Naive B cell (primary cell): ENCODE measurements around the gene AMMECR1. TPM values are rescaled to one million over a fixed set of nuclear protein-coding genes. Genes with fewer than 3 reads are reported as not detected.

Source experiments
- ATAC-seq, 2 donors: fragments of 150-1000 bp; cut with Tn5 transposase; 2 replicates each; pipeline ENCODE4 v1.10.0; 2021; ENCODE audit warnings: low read depth in 2 of 2, mild to moderate bottlenecking in 2 of 2, moderate library complexity in 2 of 2
- DNase-seq: peaks from one replicate; pipeline ENCODE4 v3.0.0; 2022
- H3K27ac Mint-ChIP-seq, 6 donors: one replicate each; pipeline ENCODE4 v1.8.0; 2020 to 2022; ENCODE audit warnings: mild to moderate bottlenecking in 6 of 6, mixed read lengths in 6 of 6, moderate library complexity in 5 of 6, inconsistent platforms in 2 of 6
- H3K27me3 Mint-ChIP-seq, 3 donors: one replicate each; pipeline ENCODE4 v1.8.0; 2021 to 2022; ENCODE audit warnings: mixed read lengths in 3 of 3, mild to moderate bottlenecking in 1 of 3
- H3K36me3 Mint-ChIP-seq, 2 donors: one replicate each; pipeline ENCODE4 v1.8.0; 2020 to 2022; ENCODE audit warnings: mixed read lengths in 2 of 2, inconsistent platforms in 1 of 2, mild to moderate bottlenecking in 1 of 2
- H3K4me1 Mint-ChIP-seq, 3 donors: one replicate each; pipeline ENCODE4 v1.8.0; 2020 to 2022; ENCODE audit warnings: mixed read lengths in 3 of 3, inconsistent platforms in 1 of 3, mild to moderate bottlenecking in 1 of 3, moderate library complexity in 1 of 3
- H3K4me3 Mint-ChIP-seq, 8 donors: one replicate each; pipeline ENCODE4 v1.8.0; 2020 to 2022; ENCODE audit warnings: mild to moderate bottlenecking in 8 of 8, mixed read lengths in 8 of 8, moderate library complexity in 8 of 8, inconsistent platforms in 2 of 8
- H3K9me3 Mint-ChIP-seq, 7 donors: one replicate each; pipeline ENCODE4 v1.8.0; 2020 to 2022; ENCODE audit warnings: mixed read lengths in 7 of 7, mild to moderate bottlenecking in 5 of 7, inconsistent platforms in 2 of 7, moderate library complexity in 1 of 7
- polyA plus RNA-seq, 6 donors: library from polyadenylated mRNA; unstranded; fragments of 300-500 nt; fragmentation: Illumina TruSeq; gene quantifications; one replicate each; pipeline ENCODE4 v1.2.3, GENCODE V29; 2021; ENCODE audit warnings: low read depth in 6 of 6

The AMMECR1 gene
- polyA plus RNA-seq, 6 donors from 2014 or later = 4.4 to 11.4 (median 8.2) TPM

DNA sequence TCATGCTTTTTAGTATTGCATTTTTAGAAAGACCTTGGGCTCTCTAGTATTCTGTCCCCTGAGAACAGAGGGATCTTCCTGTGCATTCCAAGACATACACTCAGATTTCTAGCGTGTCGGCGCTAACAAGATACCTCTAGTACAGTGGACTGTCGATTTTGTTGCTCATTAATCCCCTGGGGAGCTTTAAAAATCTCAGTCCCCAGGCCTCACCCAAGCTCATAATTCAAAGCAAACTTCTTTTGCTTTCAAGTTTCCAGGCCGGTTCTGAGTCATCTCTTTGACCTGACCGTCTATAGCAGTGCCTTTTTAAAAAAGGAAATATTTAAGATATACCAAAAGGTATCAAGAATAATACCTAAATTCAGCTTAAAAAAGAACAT, 137.0 kb downstream of the AMMECR1 start:
- no peak overlapping the region for H3K4me3 Mint-ChIP-seq
- peaks cover 5 to 19% of the 10 kb centered on the region in 2 donors for H3K36me3 Mint-ChIP-seq
- H3K27me3 Mint-ChIP-seq = no peaks in the 10 kb centered on the region
- no peak for DNase-seq
- H3K27ac Mint-ChIP-seq = no peak overlapping the region
- H3K4me1 Mint-ChIP-seq = peaks cover 0 to 5% (median 0%) of the 10 kb centered on the region in 3 donors
- peaks cover 0 to 7% (median 0%) of the 10 kb centered on the region in 7 donors for H3K9me3 Mint-ChIP-seq
- ATAC-seq = no peak

DNA sequence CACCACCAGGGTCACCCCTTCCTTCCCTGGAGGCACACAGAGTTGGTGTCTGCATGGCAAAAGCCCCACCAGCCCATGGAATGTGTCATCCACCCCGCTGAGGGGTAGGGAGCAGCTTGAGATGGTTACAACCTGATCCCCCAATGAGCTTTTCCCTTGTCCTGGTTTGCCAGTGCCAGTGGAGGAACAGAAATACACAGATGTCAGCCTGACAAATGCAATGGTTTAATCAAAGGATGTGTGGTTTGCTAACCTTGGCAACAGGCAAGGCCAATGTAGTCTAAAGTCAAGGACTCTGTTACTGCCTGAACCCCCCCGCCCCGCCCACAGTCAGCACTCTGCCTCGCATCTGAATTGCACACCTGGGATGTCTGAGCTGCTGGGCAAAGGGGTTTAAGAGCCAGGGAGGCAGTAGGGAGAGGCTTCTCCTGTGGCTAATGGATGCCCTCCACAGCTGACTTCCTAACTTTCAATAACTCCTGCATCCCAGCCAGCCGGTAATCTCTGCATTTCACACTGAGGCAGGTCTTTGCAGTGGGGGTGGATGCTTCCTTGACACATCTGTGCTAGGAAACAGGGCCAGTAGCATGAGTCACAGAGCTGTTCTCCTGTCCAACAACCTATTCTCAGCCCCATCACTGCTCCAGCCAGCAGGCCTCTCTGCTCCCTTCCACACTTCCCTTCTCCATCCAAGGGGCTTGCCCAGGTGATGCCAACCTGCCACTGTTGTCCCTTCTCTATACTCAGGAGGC, 137.5 kb downstream of the AMMECR1 start:
- Mint-ChIP-seq H3K4me3 (no peak overlapping the region), H3K27ac (no peak overlapping the region), H3K4me1 (peaks cover 0 to 5% (median 0%) of the 10 kb centered on the region in 3 donors), H3K36me3 (peaks cover 0 to 14% of the 10 kb centered on the region in 2 donors), H3K27me3 (no peaks in the 10 kb centered on the region), H3K9me3 (peaks cover 0 to 2% (median 0%) of the 10 kb centered on the region in 7 donors)
- no peak for ATAC-seq
- DNase-seq = no peak

- Mint-ChIP-seq H3K4me3 (no peak overlapping the region), H3K27me3 (no peaks in the 10 kb centered on the region), H3K27ac (peak overlapping the region in 1 of 6 donors; percentile 89), H3K9me3 (peaks cover 0 to 2% (median 0%) of the 10 kb centered on the region in 7 donors), H3K4me1 (peaks cover 0 to 5% (median under 1%) of the 10 kb centered on the region in 3 donors), H3K36me3 (no peaks in the 10 kb centered on the region)
- DNase-seq (no peak), ATAC-seq (no peak)
Measured at GRCh38 chrX:110178179-110178865, 139.6 kb downstream of the AMMECR1 start.

GRCh38 chrX:110175696-110176095, 142.2 kb downstream of the AMMECR1 start:
- Mint-ChIP-seq H3K27me3 (no peaks in the 10 kb centered on the region), H3K27ac (no peak overlapping the region), H3K4me3 (peak overlapping the region in 1 of 8 donors; percentile 31), H3K9me3 (peaks cover 0 to 3% (median 0%) of the 10 kb centered on the region in 7 donors), H3K4me1 (peaks cover 18 to 21% (median 20%) of the 10 kb centered on the region in 3 donors), H3K36me3 (no peaks in the 10 kb centered on the region)
- DNase-seq = no peak
- no peak for ATAC-seq

DNA sequence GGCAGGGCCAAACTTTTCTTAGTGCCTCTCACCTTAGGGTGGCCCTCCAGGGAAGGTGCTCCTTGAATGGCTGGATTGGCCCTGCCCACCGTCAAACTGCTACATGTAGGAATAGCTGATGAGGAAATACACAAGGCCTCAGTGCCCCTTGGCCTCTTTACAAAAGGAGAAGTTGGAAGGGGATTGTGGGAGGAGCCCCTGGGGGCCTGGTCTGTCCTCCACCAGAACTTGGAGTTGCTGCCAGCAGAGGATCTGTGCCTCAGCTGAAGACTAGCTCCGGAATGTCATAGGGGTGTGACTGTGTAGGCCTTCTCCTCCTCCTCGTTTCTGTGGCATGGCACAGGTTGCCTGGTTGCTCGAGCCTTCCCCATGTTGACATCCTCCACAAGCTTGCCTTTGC, 142.7 kb downstream of the AMMECR1 start:
- Mint-ChIP-seq H3K27ac (peak overlapping the region in 1 of 6 donors; percentile 73), H3K36me3 (no peaks in the 10 kb centered on the region), H3K9me3 (peaks cover 0 to 3% (median 0%) of the 10 kb centered on the region in 7 donors), H3K27me3 (no peaks in the 10 kb centered on the region), H3K4me1 (peaks cover 18 to 21% (median 20%) of the 10 kb centered on the region in 3 donors), H3K4me3 (no peak overlapping the region)
- no peak for ATAC-seq
- DNase-seq = no peak

DNA sequence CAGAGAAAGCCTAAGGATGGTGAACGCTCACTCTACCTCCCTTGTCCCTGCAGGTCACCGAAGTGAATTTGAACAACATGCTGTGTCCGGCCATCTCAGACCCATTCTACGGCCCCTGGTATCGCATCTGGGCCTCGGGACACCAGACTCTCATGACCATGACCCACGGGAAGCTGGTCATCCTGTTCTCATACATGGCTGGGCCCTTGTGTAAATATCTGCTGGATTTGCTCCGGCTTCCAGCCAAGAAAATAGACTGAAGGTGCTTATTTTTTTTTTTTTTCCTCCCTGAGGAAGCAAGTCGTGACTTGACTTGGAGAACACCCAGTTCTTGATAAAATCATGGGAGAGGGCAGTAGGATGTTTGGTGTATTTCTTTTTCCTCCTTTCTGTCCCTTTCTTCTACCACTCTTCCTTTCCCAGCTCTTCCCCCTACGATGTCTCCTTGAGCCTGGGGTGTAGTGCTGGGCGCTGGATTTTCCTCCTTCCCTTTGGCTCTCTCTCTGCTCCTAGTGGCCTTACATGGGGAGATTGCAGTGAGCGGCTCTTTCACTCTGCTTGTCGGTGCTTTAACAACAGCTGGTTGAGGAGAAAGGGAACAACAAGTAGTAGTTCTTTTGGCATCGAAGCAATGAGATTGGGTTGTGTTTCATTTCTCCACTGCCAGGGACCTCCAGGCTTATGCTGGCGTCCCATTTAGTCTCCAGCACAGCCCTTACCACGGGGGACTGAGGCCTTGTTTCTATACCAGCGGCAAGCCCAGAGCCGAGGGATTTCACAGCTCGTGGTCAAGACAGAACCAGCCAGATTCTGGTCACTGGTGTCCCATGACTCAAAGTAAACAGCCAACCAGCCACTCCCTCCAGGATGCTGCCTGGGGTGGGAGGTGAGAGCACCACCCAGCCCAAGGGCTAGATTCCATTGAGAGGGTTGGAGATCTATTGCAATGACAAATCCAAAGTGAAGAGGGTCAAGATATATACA, 144.4 kb downstream of the AMMECR1 start:
- H3K27ac Mint-ChIP-seq = peak overlapping the region in 4 of 6 donors; percentile 16 to 82 (median 44)
- ATAC-seq (no peak), DNase-seq (no peak)
- peaks cover 23 to 31% (median 24%) of the 10 kb centered on the region in 3 donors for H3K4me1 Mint-ChIP-seq
- no peaks in the 10 kb centered on the region for H3K27me3 Mint-ChIP-seq
- no peak overlapping the region for H3K4me3 Mint-ChIP-seq
- peaks cover 0 to 5% (median 0%) of the 10 kb centered on the region in 7 donors for H3K9me3 Mint-ChIP-seq
- H3K36me3 Mint-ChIP-seq = no peaks in the 10 kb centered on the region

- Mint-ChIP-seq H3K9me3 (peaks cover 0 to 5% (median 0%) of the 10 kb centered on the region in 7 donors), H3K4me3 (peak overlapping the region in 4 of 8 donors; percentile 6 to 75 (median 44)), H3K27ac (peak overlapping the region; percentile 31 to 97 (median 94)), H3K36me3 (no peaks in the 10 kb centered on the region), H3K27me3 (no peaks in the 10 kb centered on the region), H3K4me1 (peaks cover 23 to 31% (median 24%) of the 10 kb centered on the region in 3 donors)
- peak; percentile 77 for DNase-seq
- ATAC-seq = peak; percentile 94 to 95
Measured at GRCh38 chrX:110172215-110172614, 145.7 kb downstream of the AMMECR1 start.

DNA sequence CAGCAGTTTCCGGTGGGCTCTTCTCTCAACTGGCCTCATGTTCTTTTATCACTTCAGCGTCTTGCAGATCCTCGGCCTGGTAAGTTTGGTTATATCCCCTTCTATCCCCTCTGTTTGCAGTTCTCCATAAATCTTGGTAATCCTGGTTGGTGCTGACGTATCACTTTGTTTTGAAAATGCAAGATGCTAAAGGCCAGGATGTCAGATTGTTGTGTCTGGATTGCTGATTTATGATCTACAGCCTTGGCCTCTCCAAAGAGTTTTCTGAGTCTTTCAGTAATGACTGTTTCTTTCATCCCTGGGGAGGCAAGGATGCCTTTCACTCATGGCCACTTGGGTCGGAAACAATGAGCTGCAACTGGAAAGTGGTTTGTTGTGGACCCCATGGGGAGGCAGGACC, 146.4 kb downstream of the AMMECR1 start:
- no peak for DNase-seq
- peaks cover 21 to 31% (median 24%) of the 10 kb centered on the region in 3 donors for H3K4me1 Mint-ChIP-seq
- H3K27me3 Mint-ChIP-seq = no peaks in the 10 kb centered on the region
- no peak for ATAC-seq
- H3K9me3 Mint-ChIP-seq = peaks cover 0 to 5% (median 0%) of the 10 kb centered on the region in 7 donors
- peak overlapping the region; percentile 31 to 97 (median 94) for H3K27ac Mint-ChIP-seq
- H3K36me3 Mint-ChIP-seq = no peaks in the 10 kb centered on the region
- peak overlapping the region in 3 of 8 donors; percentile 40 to 66 (median 63) for H3K4me3 Mint-ChIP-seq

DNA sequence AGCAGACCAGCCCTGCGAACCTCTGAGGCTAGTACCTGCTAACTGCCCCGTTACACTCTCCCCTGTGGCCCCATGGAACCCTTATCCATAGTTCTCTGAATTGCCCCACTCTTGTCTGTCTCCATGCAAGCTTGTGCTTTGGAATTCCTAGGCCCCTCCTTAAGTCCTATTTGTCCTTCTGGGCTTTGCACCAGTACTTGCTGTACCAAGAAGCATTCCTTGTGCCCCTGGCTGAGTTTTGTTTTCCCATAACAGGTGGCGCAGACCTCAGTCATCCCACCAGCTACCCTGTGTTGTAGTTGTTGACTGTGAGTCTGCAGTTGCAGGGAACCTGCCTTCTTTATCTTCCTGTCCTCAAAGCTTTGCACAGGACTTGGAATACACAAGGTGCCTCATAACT, 147.9 kb downstream of the AMMECR1 start:
- H3K27me3 Mint-ChIP-seq = no peaks in the 10 kb centered on the region
- DNase-seq = no peak
- peaks cover 0 to 5% (median 0%) of the 10 kb centered on the region in 7 donors for H3K9me3 Mint-ChIP-seq
- H3K27ac Mint-ChIP-seq = no peak overlapping the region
- ATAC-seq = no peak
- no peak overlapping the region for H3K4me3 Mint-ChIP-seq
- H3K4me1 Mint-ChIP-seq = peaks cover 18 to 31% (median 24%) of the 10 kb centered on the region in 3 donors
- no peaks in the 10 kb centered on the region for H3K36me3 Mint-ChIP-seq

GRCh38 chrX:110168585-110168984, 149.3 kb downstream of the AMMECR1 start:
- Mint-ChIP-seq H3K4me3 (no peak overlapping the region), H3K27ac (peak overlapping the region in 1 of 6 donors; percentile 16), H3K9me3 (peaks cover 0 to 5% (median 0%) of the 10 kb centered on the region in 7 donors), H3K27me3 (no peaks in the 10 kb centered on the region), H3K36me3 (no peaks in the 10 kb centered on the region), H3K4me1 (peaks cover 18 to 31% (median 24%) of the 10 kb centered on the region in 3 donors)
- DNase-seq = no peak
- no peak for ATAC-seq

- no peaks in the 10 kb centered on the region for H3K27me3 Mint-ChIP-seq
- H3K27ac Mint-ChIP-seq = peak overlapping the region in 1 of 6 donors; percentile 30
- H3K4me3 Mint-ChIP-seq = no peak overlapping the region
- DNase-seq (no peak), ATAC-seq (no peak)
- H3K36me3 Mint-ChIP-seq = no peaks in the 10 kb centered on the region
- peaks cover 18 to 28% (median 21%) of the 10 kb centered on the region in 3 donors for H3K4me1 Mint-ChIP-seq
- peaks cover 0 to 5% (median 0%) of the 10 kb centered on the region in 7 donors for H3K9me3 Mint-ChIP-seq
Measured at GRCh38 chrX:110167952-110168451, 149.9 kb downstream of the AMMECR1 start.

DNA sequence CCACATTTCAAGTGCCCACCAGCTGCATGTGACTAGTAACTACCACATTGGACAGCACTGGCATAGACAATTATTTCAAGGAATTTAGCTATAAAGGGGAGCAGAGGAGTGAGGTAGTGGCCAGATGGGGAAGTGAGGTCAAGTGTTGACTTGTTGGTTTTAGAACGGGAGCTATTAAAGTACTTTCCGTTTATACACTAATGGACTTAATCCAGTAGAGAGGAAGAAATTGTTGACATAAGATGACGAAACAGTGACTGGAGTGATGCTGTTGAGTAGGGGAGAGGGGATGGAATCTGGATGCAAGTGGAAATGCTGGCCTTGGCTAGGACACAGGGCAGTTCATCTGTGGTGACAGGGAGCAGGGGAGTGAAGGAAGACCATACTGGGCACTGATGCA, 154.4 kb downstream of the AMMECR1 start:
- DNase-seq = no peak
- no peak for ATAC-seq
- Mint-ChIP-seq H3K27ac (no peak overlapping the region), H3K4me1 (peaks cover 10 to 12% (median 11%) of the 10 kb centered on the region in 3 donors), H3K4me3 (no peak overlapping the region), H3K27me3 (no peaks in the 10 kb centered on the region), H3K9me3 (no peaks in the 10 kb centered on the region), H3K36me3 (no peaks in the 10 kb centered on the region)
